Thoracic aorta (tissue), 2 donors: ENCODE measurements around the gene TACC2. TPM values are rescaled to one million over a fixed set of nuclear protein-coding genes. Genes with fewer than 3 reads are reported as not detected.

Experiments
- ATAC-seq: fragments of 150-250 bp; one replicate; pipeline ENCODE4 v1.8.0; 2017; ENCODE audit warnings: low read depth; ENCODE audit not compliant: insufficient number of reproducible peaks, low FRiP score
- DNase-seq: peaks from one replicate; pipeline ENCODE4 v3.0.0-alpha.2; 2020; ENCODE audit warnings: low spot score
- H3K27ac ChIP-seq, 2 donors: fragments of 200-600 bp; sonication (generic); 1 replicate in 1 of 2; 2 replicates in 1 of 2; pipeline ENCODE4 v1.5.1; 2016; ENCODE audit warnings: mild to moderate bottlenecking in 2 of 2, moderate library complexity in 2 of 2
- H3K27me3 ChIP-seq: fragments of 200-600 bp; sonication (generic); replicated peaks from 2 replicates; pipeline ENCODE4 v1.6.0; 2016; ENCODE audit warnings: mild to moderate bottlenecking; ENCODE audit not compliant: insufficient read depth
- H3K36me3 ChIP-seq: fragments of 200-600 bp; sonication (generic); one replicate; pipeline ENCODE4 v1.5.1; 2016
- H3K4me1 ChIP-seq, 2 donors: fragments of 200-600 bp; sonication (generic); 1 replicate in 1 of 2; 2 replicates in 1 of 2; pipeline versions ENCODE4 v1.5.1 to v1.6.0; 2016; ENCODE audit warnings: low read depth in 2 of 2, mild to moderate bottlenecking in 1 of 2; ENCODE audit not compliant: control insufficient read depth in 1 of 2
- H3K4me3 ChIP-seq: fragments of 200-600 bp; sonication (generic); 2 replicates; pipeline ENCODE4 v1.5.1; 2016; ENCODE audit warnings: mild to moderate bottlenecking
- H3K9me3 ChIP-seq: fragments of 200-600 bp; sonication (generic); 2 replicates; pipeline ENCODE4 v1.5.1; 2016
- total RNA-seq, 2 donors: library from RNA; depleted of rRNA; stranded (reverse); fragments of >200 nt; gene quantifications; one replicate each; pipeline versions ENCODE4 v1.1.0 to v1.2.3, GENCODE V29; 2016
- TF ChIP-seq, protein P1 (sequence below): fragments of 200-600 bp; sonication (generic); IDR thresholded peaks from one replicate; pipeline ENCODE4 v1.5.1; 2019; ENCODE audit warnings: antibody characterized with exemption

The TACC2 gene
- total RNA-seq, 2 donors from 2014 or later = 52.1 to 71.0 TPM

GRCh38 chr10:122243550-122243949 is 254.6 kb downstream of the TACC2 start:
- H3K36me3 ChIP-seq = peaks cover 30% of the 10 kb centered on the region
- H3K27ac ChIP-seq = no peak overlapping the region
- no peak for ATAC-seq

GRCh38 chr10:122244001-122244975 is 255.3 kb downstream of the TACC2 start:
- Histone ChIP-seq H3K36me3 (peaks cover 29% of the 10 kb centered on the region), H3K4me1 (no peaks in the 10 kb centered on the region), H3K4me3 (no peak overlapping the region), H3K27me3 (no peaks in the 10 kb centered on the region), H3K27ac (no peak overlapping the region), H3K9me3 (no peaks in the 10 kb centered on the region)
- DNase-seq (no peak), ATAC-seq (no peak)
- TF ChIP-seq, protein P1, sequence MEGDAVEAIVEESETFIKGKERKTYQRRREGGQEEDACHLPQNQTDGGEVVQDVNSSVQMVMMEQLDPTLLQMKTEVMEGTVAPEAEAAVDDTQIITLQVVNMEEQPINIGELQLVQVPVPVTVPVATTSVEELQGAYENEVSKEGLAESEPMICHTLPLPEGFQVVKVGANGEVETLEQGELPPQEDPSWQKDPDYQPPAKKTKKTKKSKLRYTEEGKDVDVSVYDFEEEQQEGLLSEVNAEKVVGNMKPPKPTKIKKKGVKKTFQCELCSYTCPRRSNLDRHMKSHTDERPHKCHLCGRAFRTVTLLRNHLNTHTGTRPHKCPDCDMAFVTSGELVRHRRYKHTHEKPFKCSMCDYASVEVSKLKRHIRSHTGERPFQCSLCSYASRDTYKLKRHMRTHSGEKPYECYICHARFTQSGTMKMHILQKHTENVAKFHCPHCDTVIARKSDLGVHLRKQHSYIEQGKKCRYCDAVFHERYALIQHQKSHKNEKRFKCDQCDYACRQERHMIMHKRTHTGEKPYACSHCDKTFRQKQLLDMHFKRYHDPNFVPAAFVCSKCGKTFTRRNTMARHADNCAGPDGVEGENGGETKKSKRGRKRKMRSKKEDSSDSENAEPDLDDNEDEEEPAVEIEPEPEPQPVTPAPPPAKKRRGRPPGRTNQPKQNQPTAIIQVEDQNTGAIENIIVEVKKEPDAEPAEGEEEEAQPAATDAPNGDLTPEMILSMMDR = no peak

More at GRCh38 chr10:122243550-122243949, 254.6 kb downstream of the TACC2 start:
- TF ChIP-seq, protein P1 = no peak
- Histone ChIP-seq H3K4me1 (no peaks in the 10 kb centered on the region), H3K4me3 (no peak overlapping the region), H3K9me3 (no peaks in the 10 kb centered on the region), H3K27me3 (no peaks in the 10 kb centered on the region)
- DNase-seq = no peak

- Histone ChIP-seq H3K4me1 (no peaks in the 10 kb centered on the region), H3K27ac (no peak overlapping the region), H3K4me3 (no peak overlapping the region), H3K27me3 (no peaks in the 10 kb centered on the region), H3K36me3 (peaks cover 27% of the 10 kb centered on the region), H3K9me3 (no peaks in the 10 kb centered on the region)
- no peak for ATAC-seq
- TF ChIP-seq, protein P1 = no peak
- no peak for DNase-seq
These were observed 256.2 kb downstream of the TACC2 start for GRCh38 chr10:122245136-122245535.

- no peak for ATAC-seq
- Histone ChIP-seq H3K27ac (no peak overlapping the region), H3K4me1 (no peaks in the 10 kb centered on the region), H3K27me3 (no peaks in the 10 kb centered on the region), H3K9me3 (no peaks in the 10 kb centered on the region), H3K36me3 (peaks cover 27% of the 10 kb centered on the region), H3K4me3 (no peak overlapping the region)
- TF ChIP-seq, protein P1 = no peak
- no peak for DNase-seq
These were observed 256.9 kb downstream of the TACC2 start for GRCh38 chr10:122245897-122246296.

DNA sequence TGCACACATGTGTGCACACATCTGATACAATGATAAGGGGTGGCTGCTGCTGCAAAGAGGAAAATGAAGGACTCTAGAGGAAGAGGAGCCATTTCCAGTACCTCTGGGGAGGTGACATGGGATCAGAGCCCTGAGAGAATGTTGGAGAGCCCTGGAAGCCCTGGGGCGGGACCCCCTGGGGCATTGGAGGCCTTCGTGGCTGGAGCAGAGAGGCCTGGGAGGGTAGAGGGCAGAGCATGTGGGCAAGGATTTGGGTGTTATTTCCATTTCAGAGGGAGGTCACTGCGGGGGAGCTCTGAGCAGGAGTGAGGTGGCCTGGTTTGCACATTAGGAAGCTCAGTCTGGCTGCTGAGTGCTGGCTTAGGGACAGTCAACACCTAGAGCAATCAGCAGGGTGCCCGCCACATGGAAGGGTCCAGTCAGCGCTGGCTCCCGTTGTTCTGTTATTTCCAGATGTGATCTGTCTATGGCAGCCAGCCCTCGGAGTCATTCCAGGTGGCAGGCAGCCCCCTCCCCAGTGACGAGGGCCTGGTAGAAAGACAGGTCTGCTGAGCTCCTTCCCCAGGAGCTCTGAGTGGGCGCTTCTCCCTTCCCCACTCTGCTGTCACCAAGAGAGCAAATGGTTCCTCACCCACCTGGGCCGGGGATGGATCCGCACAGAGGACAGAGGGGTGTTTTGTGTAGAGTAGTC is 258.0 kb downstream of the TACC2 start:
- H3K27ac ChIP-seq = no peak overlapping the region
- H3K4me1 ChIP-seq = no peaks in the 10 kb centered on the region
- ATAC-seq (no peak), DNase-seq (no peak)
- H3K9me3 ChIP-seq = no peaks in the 10 kb centered on the region
- no peak overlapping the region for H3K4me3 ChIP-seq
- H3K27me3 ChIP-seq = no peaks in the 10 kb centered on the region
- peaks cover 21% of the 10 kb centered on the region for H3K36me3 ChIP-seq
- TF ChIP-seq, protein P1 = no peak
